ENCODE measurements around the gene CRK. TPM values are rescaled to one million over a fixed set of nuclear protein-coding genes. Genes with fewer than 3 reads are reported as not detected.
"Not testable (repeated sequence)": the region's sequence is repeated elsewhere in the genome, so short reads cannot be mapped to it uniquely, and the experiment has no call there.

The CRK gene
- total RNA-seq, 5 donors from 2014 or later (not counting 1 experiment from before 2014, with no cell fraction given): 18.0 to 26.8 (median 22.6) TPM

GRCh38 chr17:1461198-1461944 lies 5.3 kb upstream of the CRK start:
- 74% methylated on average over 14 of the region's 18 CpGs for WGBS (ENCODE audit: insufficient coverage)
- H3K36me3 Mint-ChIP-seq: no peaks in the 10 kb centered on the region
- ChIA-PET CTCF (no interaction called here), POLR2A (no interaction called here)
- peaks cover 15 to 48% of the 10 kb centered on the region in 2 experiments for H3K4me1 ChIP-seq (ENCODE audit: control insufficient read depth in 1 of 2, extremely low read depth in 1 of 2, insufficient read depth in 2 of 2, low read length in 2 of 2)
- H3K27me3 Mint-ChIP-seq: no peaks in the 10 kb centered on the region
- H3K9me3 Mint-ChIP-seq: no peaks in the 10 kb centered on the region
- peak overlapping the region in 1 of 3 donors; percentile 85 for H3K4me3 Mint-ChIP-seq
- ATAC-seq (replicated peaks in 1 of 4) (no peak), DNase-seq (no peak)
- no peak overlapping the region for H3K27ac ChIP-seq (ENCODE audit: low read length)
- no peak overlapping the region for H3K27ac Mint-ChIP-seq
- no peak overlapping the region for H3K4me3 ChIP-seq (ENCODE audit: control insufficient read depth in 1 of 2, extremely low read depth in 1 of 2, low read length in 1 of 2)
- no peaks in the 10 kb centered on the region for H3K9me3 ChIP-seq
- no peaks in the 10 kb centered on the region for H3K36me3 ChIP-seq (ENCODE audit: control insufficient read depth in 2 of 2, extremely low read depth in 1 of 2, insufficient read depth in 1 of 2, low read length in 1 of 2)
- H3K4me1 Mint-ChIP-seq: peaks cover 37 to 44% (median 40%) of the 10 kb centered on the region in 3 donors
- peaks cover 0 to 21% of the 10 kb centered on the region in 2 experiments for H3K27me3 ChIP-seq (replicated peaks in 1 of 2; ENCODE audit: control insufficient read depth in 2 of 2, extremely low read depth in 1 of 2, insufficient read depth in 2 of 2, low read length in 1 of 2)

- DNase-seq (no peak), ATAC-seq (replicated peaks in 1 of 4) (no peak)
- Histone ChIP-seq H3K4me1 (ENCODE audit: control insufficient read depth in 1 of 2, extremely low read depth in 1 of 2, insufficient read depth in 2 of 2, low read length in 2 of 2) (peaks cover 15 to 52% of the 10 kb centered on the region in 2 experiments), H3K27me3 (replicated peaks in 1 of 2; ENCODE audit: control insufficient read depth in 2 of 2, extremely low read depth in 1 of 2, insufficient read depth in 2 of 2, low read length in 1 of 2) (peaks cover 0 to 21% of the 10 kb centered on the region in 2 experiments), H3K36me3 (ENCODE audit: control insufficient read depth in 2 of 2, extremely low read depth in 1 of 2, insufficient read depth in 1 of 2, low read length in 1 of 2) (no peaks in the 10 kb centered on the region), H3K27ac (ENCODE audit: low read length) (no peak overlapping the region), H3K4me3 (ENCODE audit: control insufficient read depth in 1 of 2, extremely low read depth in 1 of 2, low read length in 1 of 2) (no peak overlapping the region), H3K9me3 (no peaks in the 10 kb centered on the region)
- Mint-ChIP-seq H3K36me3 (no peaks in the 10 kb centered on the region), H3K27me3 (no peaks in the 10 kb centered on the region), H3K4me1 (peaks cover 40 to 46% (median 42%) of the 10 kb centered on the region in 3 donors), H3K9me3 (no peaks in the 10 kb centered on the region), H3K4me3 (no peak overlapping the region), H3K27ac (no peak overlapping the region)
- WGBS (ENCODE audit: insufficient coverage): 48% methylated on average over 6 of the region's 6 CpGs
- ChIA-PET CTCF (interaction anchor here (0.6 to 0.8 kb wide), 4 partner anchors 95 to 200 kb away, joined by 3 to 4 read pairs (median 4); no protein-coding TSS in a partner anchor), POLR2A (no interaction called here)
These were observed 4.2 kb upstream of the CRK start for GRCh38 chr17:1460233-1460632.

- Histone ChIP-seq H3K27ac (ENCODE audit: low read length) (peak overlapping the region; percentile 78), H3K4me3 (ENCODE audit: control insufficient read depth in 1 of 2, extremely low read depth in 1 of 2, low read length in 1 of 2) (peak overlapping the region; percentile 80 to 86), H3K36me3 (ENCODE audit: control insufficient read depth in 2 of 2, extremely low read depth in 1 of 2, insufficient read depth in 1 of 2, low read length in 1 of 2) (peaks cover 0 to 2% of the 10 kb centered on the region in 2 donors), H3K9me3 (no peaks in the 10 kb centered on the region), H3K27me3 (replicated peaks in 1 of 2; ENCODE audit: control insufficient read depth in 2 of 2, extremely low read depth in 1 of 2, insufficient read depth in 2 of 2, low read length in 1 of 2) (peaks cover 0 to 15% of the 10 kb centered on the region in 2 experiments), H3K4me1 (ENCODE audit: control insufficient read depth in 1 of 2, extremely low read depth in 1 of 2, insufficient read depth in 2 of 2, low read length in 2 of 2) (peaks cover 6 to 49% of the 10 kb centered on the region in 2 experiments)
- 0% methylated on average over 28 of the region's 31 CpGs for WGBS (ENCODE audit: insufficient coverage)
- peaks cover 49 to 53% (median 49%) of the 10 kb centered on the region in 3 donors for H3K4me1 Mint-ChIP-seq
- H3K27ac Mint-ChIP-seq: peak overlapping the region; percentile 75 to 79
- H3K9me3 Mint-ChIP-seq: no peaks in the 10 kb centered on the region
- ChIA-PET CTCF (interaction anchor here in 1 of 2 donors (1.2 kb wide), 1 partner anchor 93 kb away, joined by 3 read pairs; no protein-coding TSS in a partner anchor), POLR2A (interaction anchor here in 1 of 2 donors (0.6 kb wide), 2 partner anchors 56 to 94 kb away, joined by 3 to 10 read pairs; no protein-coding TSS in a partner anchor)
- no peaks in the 10 kb centered on the region for H3K27me3 Mint-ChIP-seq
- peaks cover 5% of the 10 kb centered on the region for H3K36me3 Mint-ChIP-seq
- H3K4me3 Mint-ChIP-seq: peak overlapping the region; percentile 86 to 89 (median 87)
- ATAC-seq (replicated peaks in 1 of 4): peak; percentile 1 to 11 (median 6)
- DNase-seq: peak in 19 of 35 experiments; percentile 5 to 52 (median 16)
These were observed 688 bp downstream of the CRK start for GRCh38 chr17:1455291-1455796.

- CTCF ChIA-PET: interaction anchor here in 1 of 2 donors (1.2 kb wide), 1 partner anchor 79 kb away, joined by 3 read pairs; no protein-coding TSS in a partner anchor
These were observed 1.5 kb downstream of the CRK start for GRCh38 chr17:1454541-1454940.

GRCh38 chr17:1453694-1454093 lies 2.3 kb downstream of the CRK start:
- not testable (repeated sequence) for H3K9me3 Mint-ChIP-seq; H3K27me3 Mint-ChIP-seq; H3K9me3 ChIP-seq; H3K36me3 ChIP-seq (ENCODE audit: control insufficient read depth in 2 of 2, extremely low read depth in 1 of 2, insufficient read depth in 1 of 2, low read length in 1 of 2); H3K4me3 ChIP-seq (ENCODE audit: control insufficient read depth in 1 of 2, extremely low read depth in 1 of 2, low read length in 1 of 2); H3K36me3 Mint-ChIP-seq; H3K27ac ChIP-seq (ENCODE audit: low read length); H3K27me3 ChIP-seq (replicated peaks in 1 of 2; ENCODE audit: control insufficient read depth in 2 of 2, extremely low read depth in 1 of 2, insufficient read depth in 2 of 2, low read length in 1 of 2); H3K27ac Mint-ChIP-seq; DNase-seq; ATAC-seq (replicated peaks in 1 of 4)
- ChIA-PET POLR2A (interaction anchor here in 1 of 2 donors (0.9 kb wide), 1 partner anchor 98 kb away, joined by 3 read pairs; no protein-coding TSS in a partner anchor), CTCF (interaction anchor here in 1 of 2 donors (1.2 kb wide), 1 partner anchor 79 kb away, joined by 3 read pairs; no protein-coding TSS in a partner anchor)
- H3K4me1 ChIP-seq (ENCODE audit: control insufficient read depth in 1 of 2, extremely low read depth in 1 of 2, insufficient read depth in 2 of 2, low read length in 2 of 2): peaks cover 8 to 56% of the 10 kb centered on the region in 2 experiments
- Mint-ChIP-seq H3K4me3 (peak overlapping the region in 2 of 3 donors; percentile 68 to 86), H3K4me1 (peaks cover 54 to 57% (median 55%) of the 10 kb centered on the region in 3 donors)
- 91% methylated on average over 6 of the region's 11 CpGs for WGBS (ENCODE audit: insufficient coverage)

More at GRCh38 chr17:1454541-1454940, 1.5 kb downstream of the CRK start:
- peak overlapping the region; percentile 86 to 89 (median 87) for H3K4me3 Mint-ChIP-seq
- ATAC-seq (replicated peaks in 1 of 4) (no peak), DNase-seq (no peak)
- Histone ChIP-seq H3K4me3 (ENCODE audit: control insufficient read depth in 1 of 2, extremely low read depth in 1 of 2, low read length in 1 of 2) (peak overlapping the region in 1 of 2 donors; percentile 80), H3K27me3 (replicated peaks in 1 of 2; ENCODE audit: control insufficient read depth in 2 of 2, extremely low read depth in 1 of 2, insufficient read depth in 2 of 2, low read length in 1 of 2) (peaks cover 0 to 12% of the 10 kb centered on the region in 2 experiments), H3K27ac (ENCODE audit: low read length) (no peak overlapping the region), H3K9me3 (no peaks in the 10 kb centered on the region), H3K4me1 (ENCODE audit: control insufficient read depth in 1 of 2, extremely low read depth in 1 of 2, insufficient read depth in 2 of 2, low read length in 2 of 2) (peaks cover 6 to 49% of the 10 kb centered on the region in 2 experiments), H3K36me3 (ENCODE audit: control insufficient read depth in 2 of 2, extremely low read depth in 1 of 2, insufficient read depth in 1 of 2, low read length in 1 of 2) (peaks cover 0 to 2% of the 10 kb centered on the region in 2 donors)
- POLR2A ChIA-PET: no interaction called here
- H3K36me3 Mint-ChIP-seq: peaks cover 5% of the 10 kb centered on the region
- H3K27ac Mint-ChIP-seq: peak overlapping the region; percentile 56 to 60
- H3K9me3 Mint-ChIP-seq: no peaks in the 10 kb centered on the region
- H3K4me1 Mint-ChIP-seq: peaks cover 46 to 49% (median 46%) of the 10 kb centered on the region in 3 donors
- WGBS (ENCODE audit: insufficient coverage): 93% methylated on average over 7 of the region's 9 CpGs
- no peaks in the 10 kb centered on the region for H3K27me3 Mint-ChIP-seq

GRCh38 chr17:1452836-1453235 lies 3.2 kb downstream of the CRK start:
- Histone ChIP-seq H3K4me1 (ENCODE audit: control insufficient read depth in 1 of 2, extremely low read depth in 1 of 2, insufficient read depth in 2 of 2, low read length in 2 of 2) (peaks cover 9 to 62% of the 10 kb centered on the region in 2 experiments), H3K27me3 (replicated peaks in 1 of 2; ENCODE audit: control insufficient read depth in 2 of 2, extremely low read depth in 1 of 2, insufficient read depth in 2 of 2, low read length in 1 of 2) (peaks cover 0 to 5% of the 10 kb centered on the region in 2 experiments), H3K36me3 (ENCODE audit: control insufficient read depth in 2 of 2, extremely low read depth in 1 of 2, insufficient read depth in 1 of 2, low read length in 1 of 2) (peaks cover 0 to 8% of the 10 kb centered on the region in 2 donors), H3K27ac (ENCODE audit: low read length) (no peak overlapping the region), H3K9me3 (no peaks in the 10 kb centered on the region), H3K4me3 (ENCODE audit: control insufficient read depth in 1 of 2, extremely low read depth in 1 of 2, low read length in 1 of 2) (no peak overlapping the region)
- Mint-ChIP-seq H3K27me3 (no peaks in the 10 kb centered on the region), H3K9me3 (no peaks in the 10 kb centered on the region), H3K4me3 (peak overlapping the region in 1 of 3 donors; percentile 86), H3K4me1 (peaks cover 56 to 61% (median 60%) of the 10 kb centered on the region in 3 donors), H3K36me3 (peaks cover 5% of the 10 kb centered on the region), H3K27ac (no peak overlapping the region)
- ATAC-seq (replicated peaks in 1 of 4) (no peak), DNase-seq (no peak)
- POLR2A ChIA-PET: interaction anchor here in 1 of 2 donors (0.9 kb wide), 1 partner anchor 99 kb away, joined by 3 read pairs; no protein-coding TSS in a partner anchor
- no CpG with 5 or more reads among the region's 5 CpGs for WGBS (ENCODE audit: insufficient coverage)
- CTCF ChIA-PET: interaction anchor here in 1 of 2 donors (0.7 kb wide), 1 partner anchor 91 kb away, joined by 3 read pairs; no protein-coding TSS in a partner anchor

Measured in T-cell (primary cell).